COLO829 (cell line): ENCODE results near the gene ILF3.

ENCODE experiments used
- DNase-seq: peaks from one replicate; pipeline ENCODE4 v3.0.0; 2012; ENCODE audit warnings: low spot score

ILF3 gene

DNA sequence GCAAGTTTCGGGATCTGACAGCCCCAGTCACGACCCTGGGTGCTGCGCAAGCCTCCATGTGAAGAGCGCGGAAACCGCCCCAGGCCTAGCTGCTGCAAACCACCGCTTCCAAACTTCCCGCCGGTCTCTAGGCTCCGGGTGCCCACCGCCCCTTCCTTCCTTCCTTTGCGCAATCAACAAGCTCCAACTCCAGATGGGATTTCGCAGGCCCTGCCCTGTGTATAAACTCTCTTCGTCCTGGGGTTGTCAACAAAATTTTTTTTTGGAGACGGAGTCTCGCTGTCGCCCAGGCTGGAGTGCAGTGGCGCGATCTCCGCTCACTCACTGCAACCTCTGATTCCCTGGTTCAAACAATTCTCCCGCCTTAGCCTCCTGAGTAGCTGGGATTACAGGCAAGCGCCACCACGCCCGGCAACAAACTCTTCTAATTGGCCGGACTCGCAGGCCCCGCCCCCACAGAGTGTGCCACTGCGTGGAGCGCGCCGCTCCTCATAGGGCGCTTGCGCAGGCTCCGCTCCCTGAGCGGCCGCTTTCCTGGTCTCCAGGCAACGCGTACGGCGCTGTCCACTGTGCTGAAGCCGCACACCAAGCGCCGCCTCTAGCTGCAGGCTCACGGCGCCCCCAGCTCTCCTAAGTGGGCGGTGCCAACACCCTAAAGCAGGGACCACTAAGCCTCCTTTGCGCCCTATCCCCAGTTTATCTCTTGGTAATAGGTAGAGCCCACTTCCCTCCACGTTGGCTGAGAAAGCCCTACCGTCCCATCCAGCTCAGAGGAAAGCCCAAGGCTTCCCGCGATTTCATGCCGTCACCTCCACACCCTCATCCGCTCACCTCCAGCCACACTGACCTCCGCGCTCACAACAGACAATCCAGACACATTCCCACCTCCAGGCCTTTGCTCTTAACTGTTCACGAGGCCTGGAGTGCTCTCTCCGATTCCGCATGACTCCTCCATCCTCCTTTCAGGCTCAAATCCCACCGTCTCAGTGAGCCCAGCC, 41.6 kb downstream of the ILF3 start:
- peak; percentile 99 for DNase-seq

DNA sequence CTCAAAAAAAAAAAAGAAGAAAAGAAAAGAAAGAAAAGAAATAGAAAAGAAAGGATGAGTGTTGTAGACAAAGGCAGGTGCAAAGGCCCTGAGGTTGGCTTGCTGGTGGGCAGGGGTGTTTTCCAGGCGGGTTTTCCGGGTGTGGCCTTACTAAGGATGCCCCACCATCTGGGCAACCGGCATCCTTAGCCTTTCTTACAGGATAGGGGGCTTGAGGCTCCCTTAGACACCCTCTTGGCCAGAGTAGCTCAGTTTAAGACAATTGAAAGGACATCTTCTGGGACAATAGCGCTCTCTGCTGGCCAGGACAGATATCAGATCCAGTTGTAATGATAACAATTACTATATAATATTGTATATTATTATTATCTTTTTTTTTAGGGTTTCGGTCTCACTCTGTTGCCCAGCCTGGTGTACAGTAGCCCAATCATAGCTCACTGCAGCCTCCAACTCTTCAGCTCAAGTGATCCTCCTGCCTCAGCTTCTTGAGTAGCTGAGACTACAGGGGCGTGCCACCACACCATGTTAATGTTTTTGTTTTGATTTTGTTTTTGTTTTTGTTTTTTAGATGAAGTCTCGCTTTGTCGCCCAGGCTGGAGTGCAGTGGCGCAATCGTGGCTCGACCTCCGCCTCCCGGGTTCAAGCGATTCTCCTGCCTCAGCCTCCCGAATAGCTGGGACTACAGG, 45.6 kb downstream of the ILF3 start:
- peak; percentile 48 for DNase-seq

DNA sequence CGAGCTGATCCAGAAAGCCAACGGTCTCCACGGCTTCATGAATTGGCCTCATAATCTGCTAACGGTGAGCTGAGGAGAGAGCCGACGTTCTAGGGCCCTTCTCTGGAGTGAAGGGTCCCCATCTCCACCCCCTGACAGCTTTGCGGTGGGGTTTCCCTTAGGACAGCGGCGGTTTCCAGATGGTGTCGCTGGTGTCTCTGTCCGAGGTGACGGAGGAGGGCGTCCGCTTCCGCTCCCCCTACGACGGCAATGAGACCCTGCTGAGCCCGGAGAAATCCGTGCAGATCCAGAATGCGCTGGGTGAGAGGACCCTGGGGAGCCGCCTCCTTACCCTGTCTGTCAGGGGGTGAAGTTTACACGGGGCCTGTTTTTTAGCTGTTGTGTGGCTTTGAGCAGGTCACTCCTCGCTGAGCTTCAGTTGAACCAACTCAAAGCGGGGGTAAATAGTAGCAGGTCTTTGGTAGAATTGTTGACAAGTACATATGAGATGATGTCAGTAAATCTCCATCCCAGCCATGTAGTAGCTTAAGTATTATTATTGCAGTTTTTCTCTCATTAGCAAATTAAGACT, 47.9 kb downstream of the ILF3 start:
- DNase-seq: no peak

DNA sequence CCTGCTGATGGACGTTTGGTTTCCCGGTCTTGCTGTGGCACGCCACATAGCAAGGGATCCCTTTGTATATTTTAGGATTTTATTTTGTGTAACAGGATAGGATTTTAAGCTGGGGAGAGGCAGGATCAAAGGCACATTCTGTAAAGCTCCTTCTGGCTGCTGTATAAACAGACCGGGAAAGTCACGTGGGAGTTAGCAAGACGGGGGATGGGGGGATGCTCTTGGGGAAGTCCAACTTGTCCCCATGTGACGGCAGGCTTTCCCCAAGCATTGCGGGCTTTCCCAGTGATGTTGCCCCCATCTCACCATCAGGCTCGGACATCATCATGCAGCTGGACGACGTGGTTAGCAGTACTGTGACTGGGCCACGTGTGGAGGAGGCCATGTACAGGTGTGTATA, 52.8 kb downstream of the ILF3 start:
- no peak for DNase-seq

DNA sequence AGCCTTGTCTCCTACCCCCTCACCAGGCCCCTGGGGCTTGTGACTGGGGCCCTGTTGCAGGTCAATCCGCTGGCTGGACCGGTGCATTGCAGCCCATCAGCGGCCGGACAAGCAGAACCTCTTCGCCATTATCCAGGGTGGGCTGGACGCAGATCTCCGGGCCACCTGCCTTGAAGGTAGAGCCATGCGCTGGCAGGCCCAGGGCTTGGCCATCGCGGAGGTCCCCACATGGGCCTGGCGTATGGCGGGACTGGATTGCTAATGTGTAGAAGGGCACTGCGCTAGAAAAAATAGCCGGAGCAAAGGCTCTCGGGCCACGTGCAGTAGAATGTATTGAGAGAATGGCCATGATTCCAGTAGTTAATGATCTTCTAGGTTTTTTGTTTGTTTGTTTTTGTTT, 53.3 kb downstream of the ILF3 start:
- no peak for DNase-seq

DNA sequence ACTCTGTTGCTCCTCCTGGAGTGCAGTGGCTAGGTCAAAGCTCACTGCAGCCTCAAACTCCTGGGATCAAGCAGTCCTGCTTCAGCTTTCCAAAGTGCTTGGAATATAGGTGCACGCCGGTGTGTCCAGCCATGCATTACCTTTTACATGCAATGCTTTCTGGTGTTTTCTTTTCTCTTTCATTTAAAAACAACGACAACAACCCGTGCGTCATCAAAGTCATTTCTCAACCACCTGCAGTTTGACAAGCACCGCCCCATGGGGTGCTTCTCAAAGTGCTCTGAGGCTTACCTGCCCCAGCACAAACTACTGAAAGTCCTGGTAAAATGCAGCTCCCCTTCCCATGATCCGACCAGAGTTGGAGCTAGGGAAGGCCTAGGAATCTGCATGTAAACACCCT, 54.1 kb downstream of the ILF3 start:
- no peak for DNase-seq

DNA sequence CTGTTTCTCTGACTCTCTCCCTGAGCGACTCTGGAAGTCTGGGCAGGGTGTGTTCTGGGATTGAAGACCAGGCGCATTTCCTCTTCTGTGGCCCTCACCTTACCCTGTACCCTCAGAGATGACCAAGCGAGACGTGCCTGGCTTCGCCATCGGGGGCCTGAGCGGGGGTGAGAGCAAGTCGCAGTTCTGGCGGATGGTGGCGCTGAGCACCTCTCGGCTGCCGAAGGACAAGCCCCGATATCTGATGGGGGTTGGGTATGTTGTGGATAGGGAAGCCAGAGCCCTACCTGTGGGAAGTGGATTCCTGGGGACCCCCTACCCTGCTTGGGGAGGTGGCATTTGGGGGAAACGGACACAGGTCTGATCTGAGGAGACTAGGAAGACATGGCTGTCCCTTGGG, 57.9 kb downstream of the ILF3 start:
- no peak for DNase-seq

DNA sequence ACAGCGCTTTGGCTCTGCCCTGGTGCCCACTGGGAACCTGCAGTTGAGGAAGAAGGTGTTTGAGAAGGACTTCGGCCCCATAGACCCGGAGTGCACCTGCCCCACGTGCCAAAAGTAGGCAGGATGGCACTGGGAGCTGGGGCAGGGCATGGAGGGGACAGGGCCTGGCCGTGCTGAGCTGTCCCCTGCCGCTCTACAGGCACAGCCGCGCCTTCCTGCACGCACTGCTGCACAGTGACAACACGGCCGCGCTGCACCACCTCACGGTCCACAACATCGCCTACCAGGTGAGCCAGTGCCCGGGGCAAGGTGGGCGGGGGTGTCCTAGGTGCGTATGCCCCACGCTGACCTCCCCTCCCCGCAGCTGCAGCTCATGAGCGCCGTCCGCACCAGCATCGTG, 58.6 kb downstream of the ILF3 start:
- DNase-seq: no peak

DNA sequence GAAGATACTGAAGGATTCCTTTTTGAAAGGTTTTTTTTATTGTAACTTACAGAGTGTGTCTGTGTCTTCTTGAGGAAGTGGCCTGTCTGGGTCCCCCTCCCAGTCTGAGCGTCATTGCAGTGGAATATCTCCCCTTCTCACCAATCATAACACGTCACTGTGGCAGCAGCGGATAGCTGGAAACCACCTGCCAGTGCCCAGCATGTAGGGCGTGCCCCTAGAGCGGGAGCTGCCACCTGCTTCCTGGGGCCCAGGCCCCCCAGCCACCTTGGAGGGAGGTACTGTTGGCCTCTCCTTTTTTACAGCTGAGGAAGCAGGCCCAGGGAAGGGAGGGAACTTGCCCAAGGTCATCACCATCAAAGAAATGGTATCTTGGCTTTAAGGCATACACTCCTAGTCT, 59.2 kb downstream of the ILF3 start:
- no peak for DNase-seq

DNA sequence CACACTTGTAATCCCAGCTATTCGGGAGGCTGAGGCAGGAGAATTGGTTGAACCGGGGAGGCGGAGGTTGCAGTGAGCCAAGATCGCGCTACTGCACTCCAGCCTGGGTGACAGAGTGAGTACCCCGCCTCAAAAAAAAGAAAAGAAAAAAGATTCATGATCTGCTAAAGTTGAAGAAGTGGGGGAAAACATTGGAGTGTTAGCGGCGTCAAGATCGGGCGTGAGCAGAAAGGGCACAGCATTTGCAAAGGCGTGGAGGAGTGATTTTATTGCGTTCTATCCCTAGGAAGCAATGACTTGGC, 62.9 kb downstream of the ILF3 start:
- no peak for DNase-seq

DNA sequence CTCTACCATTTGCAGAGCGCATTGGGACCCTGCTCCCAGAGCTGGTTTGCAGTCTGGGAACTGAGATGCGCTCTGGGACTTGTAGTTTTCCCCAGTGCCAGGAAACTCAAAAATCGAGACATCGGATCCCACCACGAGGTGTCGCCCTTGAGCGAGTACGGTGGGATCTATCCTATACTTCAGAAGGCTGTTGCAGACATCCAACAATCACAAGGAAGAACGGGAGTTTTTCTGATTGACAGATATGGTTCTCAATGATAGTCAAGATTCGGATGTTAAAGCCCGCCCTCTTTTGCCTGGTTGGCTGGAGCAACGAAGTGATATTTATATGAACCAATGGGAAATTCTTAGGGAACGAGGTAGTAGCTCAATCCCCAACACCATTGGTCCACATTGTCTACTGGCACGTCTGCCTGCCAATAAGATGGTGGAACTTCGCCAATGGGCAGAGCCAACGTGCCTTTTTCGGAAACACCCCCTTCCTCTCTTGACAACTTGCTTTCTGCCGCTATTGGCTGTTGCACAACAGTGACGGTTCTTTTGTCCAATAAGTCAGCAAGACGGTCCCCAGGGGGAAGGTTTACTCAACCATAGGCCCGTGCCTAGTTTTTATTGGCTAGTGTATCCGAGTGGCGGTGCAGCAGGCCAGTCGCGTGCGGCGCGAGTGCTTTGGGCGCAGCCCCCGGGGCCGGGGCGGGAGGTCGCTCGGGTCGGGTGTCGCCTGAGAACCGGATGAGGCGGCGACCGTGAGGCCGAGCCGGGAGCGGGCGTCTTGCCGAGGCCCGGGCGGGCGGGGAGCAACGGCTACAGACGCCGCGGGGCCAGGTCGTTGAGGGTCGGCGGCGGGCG, 63.4 kb downstream of the ILF3 start, which contains the start of gene DNM2:
Gene DNM2 (plus strand): TSS at position 724 of the 849 bp plus-strand sequence. CDS start 164 bp downstream, outside the sequence.
- peak; percentile 99 for DNase-seq

DNA sequence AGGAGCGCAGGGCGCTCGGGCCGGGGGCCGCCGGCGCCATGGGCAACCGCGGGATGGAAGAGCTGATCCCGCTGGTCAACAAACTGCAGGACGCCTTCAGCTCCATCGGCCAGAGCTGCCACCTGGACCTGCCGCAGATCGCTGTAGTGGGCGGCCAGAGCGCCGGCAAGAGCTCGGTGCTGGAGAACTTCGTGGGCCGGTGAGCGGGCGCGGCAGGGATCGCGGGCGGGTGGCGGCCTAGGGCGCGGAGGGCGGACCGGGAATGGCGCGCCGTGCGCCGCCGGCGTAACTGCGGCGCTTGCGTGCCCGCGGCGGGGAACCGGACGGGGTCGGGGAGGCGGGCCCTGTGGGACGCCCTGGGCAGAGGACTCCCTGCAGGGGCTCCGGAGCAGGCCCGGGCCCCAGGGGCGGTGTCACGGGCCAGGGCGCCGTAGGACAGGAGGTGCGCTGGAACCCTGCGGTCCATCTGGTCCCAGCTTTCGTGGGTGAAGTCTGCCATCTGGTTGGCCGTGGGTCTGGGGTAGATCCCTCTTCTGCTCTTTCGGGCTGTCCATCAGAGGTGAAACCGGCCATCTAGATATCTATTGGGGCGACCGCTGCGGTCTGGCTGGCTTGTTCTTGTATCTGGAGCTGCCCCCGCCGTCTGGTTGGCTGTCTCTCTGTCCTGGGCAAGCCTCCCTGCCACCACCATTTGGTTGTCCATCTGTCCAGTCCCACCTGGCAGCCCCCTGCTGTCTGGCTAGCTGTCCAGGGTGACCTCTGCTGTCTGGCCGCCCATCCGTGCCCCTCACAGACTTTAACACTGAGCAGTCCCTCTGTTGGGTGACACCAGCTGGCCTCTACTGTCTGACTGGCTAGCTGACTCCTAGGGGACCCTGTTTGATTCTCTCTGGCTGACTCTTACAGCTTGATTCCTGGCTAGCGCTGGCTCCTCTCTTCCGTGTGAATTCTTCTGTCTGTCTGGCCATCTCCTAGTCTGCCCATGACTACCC, 64.4 kb downstream of the ILF3 start:
- no peak for DNase-seq

DNA sequence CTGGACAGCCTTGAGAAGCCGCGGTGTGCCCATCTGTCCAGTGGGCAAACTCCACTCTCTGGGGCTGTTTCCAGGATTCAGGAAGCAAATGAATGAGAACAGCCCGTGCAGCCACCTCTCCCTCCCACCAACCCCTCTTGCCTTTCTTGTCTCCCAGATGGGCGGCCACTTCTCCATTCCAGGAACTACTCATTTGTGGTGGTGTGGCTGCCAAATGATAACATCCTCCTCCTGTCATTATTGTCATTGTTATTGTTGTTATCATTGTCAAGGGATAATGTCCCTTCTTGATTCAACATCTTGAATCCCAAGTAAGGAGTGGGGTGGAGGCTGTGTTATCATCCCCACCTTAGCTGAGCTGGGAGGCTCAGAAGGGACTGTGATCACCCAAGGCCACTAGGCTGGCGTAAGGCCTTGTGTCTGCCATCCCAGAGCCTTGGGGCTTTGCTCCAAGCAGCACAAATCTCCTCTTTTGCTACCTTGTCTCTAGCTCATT, 65.4 kb downstream of the ILF3 start:
- no peak for DNase-seq

DNA sequence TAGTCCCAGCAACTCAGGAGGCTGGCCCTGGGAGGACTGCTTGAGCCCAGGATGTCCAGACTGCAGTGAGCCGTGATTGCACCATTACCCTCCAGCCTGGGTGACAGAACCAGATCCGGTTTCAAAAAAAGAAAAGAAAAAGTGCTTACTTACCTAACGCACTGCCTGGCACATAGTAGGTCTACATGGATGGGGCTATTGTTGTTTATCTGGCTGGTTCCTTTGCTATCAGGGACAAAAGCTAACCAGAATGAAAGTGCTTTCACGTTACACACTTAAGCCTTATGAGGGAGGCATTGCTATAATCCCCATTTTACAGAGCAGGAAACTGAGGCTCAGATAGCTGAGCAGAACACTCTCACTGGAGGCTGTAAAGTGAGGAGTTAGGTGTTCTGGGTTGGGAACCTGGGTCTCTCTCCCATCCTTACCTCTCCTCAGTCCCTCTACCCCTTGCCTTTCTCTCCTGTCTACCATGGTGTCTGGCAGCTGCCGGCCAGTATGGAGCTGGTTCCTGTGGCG, 66.5 kb downstream of the ILF3 start:
- DNase-seq: no peak

DNA sequence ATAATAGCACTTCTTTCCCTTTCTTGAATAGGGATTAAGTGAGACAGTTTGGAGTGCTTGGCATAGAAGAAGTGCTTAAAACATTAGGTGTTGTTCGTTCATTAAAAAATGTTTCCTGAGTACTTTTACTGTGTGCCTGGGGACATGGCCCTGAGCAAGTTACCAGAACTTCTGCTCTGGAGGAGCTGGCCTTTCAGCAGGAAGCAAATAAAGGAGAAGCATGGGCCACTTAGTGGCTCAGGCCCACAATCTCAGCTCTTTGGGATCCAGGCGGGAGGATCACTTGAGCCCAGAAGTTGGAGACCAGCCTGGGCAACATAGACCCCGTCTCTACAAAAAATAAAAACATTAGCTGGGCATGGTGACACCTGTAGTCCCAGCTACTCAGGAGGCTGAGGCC, 69.4 kb downstream of the ILF3 start:
- DNase-seq: no peak

DNA sequence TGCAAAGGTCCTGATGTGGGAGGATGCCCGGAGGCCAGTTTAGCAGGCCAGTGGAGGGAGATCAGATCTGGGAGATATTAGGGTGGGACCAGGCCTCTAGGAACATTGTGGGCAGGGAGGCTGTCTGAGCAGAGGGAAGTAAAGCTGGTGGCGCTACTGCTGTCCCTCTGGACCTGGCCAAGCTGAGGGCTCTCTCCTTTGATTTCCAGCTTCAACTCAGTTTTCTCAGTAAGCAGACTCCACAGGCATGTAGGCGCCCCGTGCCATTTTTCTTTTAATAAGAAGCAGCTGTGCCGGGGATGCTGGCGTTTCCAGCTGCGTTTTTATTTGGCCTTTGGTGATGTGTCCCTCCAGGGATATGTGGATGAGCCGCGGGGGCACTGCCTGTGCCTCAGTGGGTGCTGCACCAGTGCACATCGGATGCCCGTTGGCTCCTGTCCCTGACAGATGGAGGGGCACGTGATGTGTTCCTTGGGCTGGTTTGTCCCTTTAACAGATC, 70.5 kb downstream of the ILF3 start:
- no peak for DNase-seq

DNA sequence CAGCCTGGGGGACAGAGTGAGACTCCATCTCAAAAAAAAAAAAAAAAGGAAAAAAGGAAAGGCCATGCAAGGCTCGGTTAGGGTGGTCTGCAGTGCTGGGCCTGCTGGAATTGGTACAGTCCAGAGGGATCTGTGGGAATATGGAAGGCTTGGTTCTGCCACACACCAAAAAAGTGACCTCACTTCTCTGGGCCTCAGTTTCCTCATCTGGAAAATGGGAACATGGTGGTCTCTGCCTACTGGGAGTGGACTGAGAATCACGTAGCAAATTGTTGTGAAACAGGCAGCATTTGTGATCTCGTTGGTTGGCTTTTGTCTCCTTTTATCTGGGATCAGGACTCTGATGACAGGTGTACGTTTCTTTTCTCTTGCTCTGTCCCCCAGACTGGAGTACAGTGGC, 71.3 kb downstream of the ILF3 start:
- no peak for DNase-seq

DNA sequence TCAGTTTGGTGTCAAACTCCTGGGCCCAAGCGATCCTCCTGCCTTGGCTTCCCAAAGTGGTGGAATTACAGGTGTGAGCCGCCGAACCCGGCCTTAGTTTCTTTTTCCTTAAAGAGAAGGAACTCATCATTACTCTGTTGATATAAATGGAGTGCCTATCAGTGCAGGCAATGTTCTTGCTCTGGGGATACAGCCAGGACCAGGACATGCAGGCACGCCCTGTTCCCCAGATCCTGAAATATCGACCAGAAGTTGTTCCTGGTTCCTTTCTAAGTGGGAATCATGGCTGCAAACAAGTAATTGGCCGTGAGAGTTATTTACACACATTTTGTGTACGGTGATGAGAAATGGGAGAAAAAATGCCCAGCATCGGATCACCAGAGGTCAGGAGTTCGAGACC, 72.1 kb downstream of the ILF3 start:
- no peak for DNase-seq

DNA sequence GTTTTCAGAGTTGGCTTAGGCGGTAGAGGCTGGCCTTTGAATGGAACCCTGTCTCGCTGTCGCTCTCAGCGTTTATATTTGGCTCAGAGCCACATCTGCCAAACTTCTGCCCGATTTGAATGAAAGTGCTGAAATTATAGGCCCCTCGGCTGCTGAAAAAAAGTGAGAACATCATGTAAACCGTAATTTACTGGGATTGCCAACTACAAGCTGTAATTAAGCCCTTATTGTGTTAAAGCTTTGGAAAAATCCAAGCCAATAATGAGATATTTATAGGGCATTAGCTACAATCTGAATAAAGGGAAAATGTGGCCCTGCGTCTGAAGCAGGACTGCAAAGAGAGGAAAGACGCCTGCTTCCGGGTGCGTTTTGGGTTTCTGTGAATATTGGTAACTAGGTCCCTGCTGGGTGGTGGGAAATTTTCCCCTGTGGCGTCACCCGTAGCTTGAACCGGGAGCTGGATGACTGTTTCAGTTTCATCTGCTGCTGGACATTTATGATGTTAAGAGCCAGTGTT, 73.6 kb downstream of the ILF3 start:
- DNase-seq: no peak

DNA sequence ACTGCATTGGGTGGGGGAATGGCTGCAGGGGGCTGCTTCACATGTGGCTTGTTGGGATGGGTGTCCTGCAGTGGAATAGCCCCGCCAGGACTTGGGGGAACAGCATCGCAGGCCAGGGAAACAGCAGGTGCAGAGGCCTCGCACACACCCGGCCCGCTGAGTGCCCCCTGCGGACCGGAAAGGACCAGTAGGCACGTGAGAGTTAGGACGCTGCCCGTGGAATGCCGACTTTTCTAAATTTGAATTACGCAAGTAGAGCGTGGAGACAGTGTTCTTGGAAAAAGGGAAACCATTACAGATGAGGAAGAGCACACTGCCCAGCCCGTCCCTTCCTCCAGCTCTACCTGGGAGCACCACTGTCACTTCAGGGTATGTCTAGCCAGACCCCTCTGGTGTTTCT, 75.3 kb downstream of the ILF3 start:
- no peak for DNase-seq
